AG04450 (cell line): ENCODE measurements around the gene LRRIQ4. TPM values are rescaled to one million over a fixed set of nuclear protein-coding genes. Genes with fewer than 3 reads are reported as not detected.

Experiments used
- CTCF ChIA-PET: fragments of 300-600, 350-600 bp; formaldehyde crosslinking; extraction: SDS; loops from one replicate; lab custom pipeline; 2022; ENCODE audit warnings: antibody characterized with exemption, inconsistent platforms; lab: Charles Lee
- POLR2A ChIA-PET: fragments of 350-600 bp; formaldehyde crosslinking; extraction: SDS; loops from one replicate; lab custom pipeline; 2021; ENCODE audit warnings: antibody characterized with exemption, inconsistent platforms; lab: Yijun Ruan, JAX
- DNase-seq: peaks from one replicate; pipeline ENCODE4 v3.0.0-alpha.2; 2011; ENCODE audit warnings: low read depth, low spot score
- H3K27ac ChIP-seq: one replicate; pipeline ENCODE4 v1.5.1; 2012; ENCODE audit warnings: low read depth, low read length, control low read depth
- H3K27me3 ChIP-seq: one replicate; pipeline ENCODE4 v1.6.0; 2012; ENCODE audit warnings: low read length; ENCODE audit not compliant: control insufficient read depth, insufficient read depth
- H3K4me3 ChIP-seq: 2 replicates; pipeline ENCODE4 v1.5.1; 2011; ENCODE audit warnings: mild to moderate bottlenecking, low read depth, low read length, control low read depth
- H3K9me3 ChIP-seq: 2 replicates; pipeline ENCODE4 v1.5.1; 2012; ENCODE audit warnings: low read length; ENCODE audit not compliant: control insufficient read depth, insufficient read depth
- CTCF ChIP-seq: IDR thresholded peaks from 2 replicates; pipeline ENCODE4 v1.5.1; 2011; ENCODE audit warnings: low read depth, low read length, control low read depth, inconsistent platforms
- polyA plus RNA-seq: library from polyadenylated mRNA; depleted of rRNA; stranded (reverse); fragments of >200 nt; gene quantifications from 2 replicates; pipeline ENCODE4 v1.2.3, GENCODE V29; 2011

Gene LRRIQ4
- polyA plus RNA-seq, 1 experiment: not detected

GRCh38 chr3:169811631-169812331 is 889 bp upstream of the LRRIQ4 start:
- Histone ChIP-seq H3K27ac (peak overlapping the region; percentile 68), H3K9me3 (no peaks in the 10 kb centered on the region; the same call in 1 of the 2 replicates), H3K27me3 (no peaks in the 10 kb centered on the region), H3K4me3 (peak overlapping the region; percentile 60)
- ChIA-PET CTCF (interaction anchor here (0.5 kb wide), 1 partner anchor 10 kb away, joined by 3 read pairs; no protein-coding TSS in a partner anchor), POLR2A (interaction anchor here (0.5 to 1.4 kb wide), 5 partner anchors 38 to 180 kb away, joined by 3 to 7 read pairs (median 4); partner anchors contain the start of genes ACTRT3 and SEC62)
- peak; percentile 62 for DNase-seq
- TF ChIP-seq CTCF: no peak

GRCh38 chr3:169813278-169813677 is 608 bp downstream of the LRRIQ4 start:
- Histone ChIP-seq H3K9me3 (no peaks in the 10 kb centered on the region; the same call in 1 of the 2 replicates), H3K27me3 (no peaks in the 10 kb centered on the region), H3K4me3 (no peak overlapping the region), H3K27ac (no peak overlapping the region)
- DNase-seq: no peak
- TF ChIP-seq CTCF: no peak
- ChIA-PET POLR2A (interaction anchor here (1.0 to 1.3 kb wide), 2 partner anchors 44 to 154 kb away, joined by 4 to 6 read pairs; partner anchors contain the start of genes ACTRT3 and SEC62), CTCF (no interaction called here)

- no peak overlapping the region for H3K27ac ChIP-seq
- DNase-seq: no peak
- ChIA-PET CTCF (no interaction called here), POLR2A (no interaction called here)
- no peak overlapping the region for H3K4me3 ChIP-seq
- TF ChIP-seq CTCF: no peak
- no peaks in the 10 kb centered on the region for H3K27me3 ChIP-seq
- no peaks in the 10 kb centered on the region; the same call in 1 of the 2 replicates for H3K9me3 ChIP-seq
Measured at GRCh38 chr3:169813757-169814517, 1.3 kb downstream of the LRRIQ4 start.

GRCh38 chr3:169815590-169816150 is 3.0 kb downstream of the LRRIQ4 start:
- POLR2A ChIA-PET: no interaction called here
- Histone ChIP-seq H3K9me3 (no peaks in the 10 kb centered on the region; the same call in 1 of the 2 replicates), H3K27ac (no peak overlapping the region), H3K27me3 (no peaks in the 10 kb centered on the region), H3K4me3 (no peak overlapping the region)
- no peak for TF ChIP-seq CTCF
- CTCF ChIA-PET: no interaction called here
- no peak for DNase-seq
